ENCODE data around the gene RAB3A.

DNA sequence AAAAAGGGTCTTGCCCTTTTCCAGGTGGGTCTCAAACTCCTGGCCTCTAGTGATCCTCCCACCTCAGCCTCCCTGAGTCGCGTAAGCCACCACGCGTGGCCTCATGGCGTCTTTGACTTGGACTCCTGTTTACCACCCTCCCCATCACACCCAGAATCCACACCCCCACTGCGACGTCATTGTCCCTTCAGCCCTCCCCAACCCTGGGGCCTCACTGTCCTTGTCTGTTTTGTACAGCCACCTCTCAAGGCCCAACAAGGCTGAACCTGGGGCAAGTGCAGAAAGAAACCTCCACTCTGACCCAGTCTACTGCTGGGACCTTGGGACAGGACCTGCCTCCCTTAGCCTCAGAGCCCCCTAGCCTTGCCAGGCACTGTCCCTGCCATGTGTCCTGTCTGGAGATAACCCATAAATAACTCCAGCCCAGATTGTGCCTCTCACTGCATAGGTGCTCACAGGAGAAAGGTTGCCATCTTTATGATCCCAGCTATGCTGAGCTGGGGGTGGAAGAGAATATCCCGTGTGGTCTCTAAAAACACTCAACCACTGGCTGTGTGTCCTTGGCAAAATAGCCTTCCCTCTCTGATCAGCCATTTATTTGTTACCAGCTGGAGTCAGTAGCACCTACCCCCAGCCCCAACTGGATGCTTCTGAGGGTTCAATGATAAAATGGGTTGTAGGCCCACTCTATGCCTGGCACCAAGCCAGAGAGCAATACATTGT is 32.1 kb downstream of the RAB3A start:
- TF ChIP-seq TAF1 (IDR thresholded peaks at IDR 0.05; ENCODE audit: low read depth) (no peak), NFIC (IDR thresholded peaks at IDR 0.05) (peak; percentile 40), RAD21 (IDR thresholded peaks at IDR 0.05; ENCODE audit: low read depth) (no peak), YY1 (IDR thresholded peaks at IDR 0.05; ENCODE audit: low read depth) (no peak)
- TF ChIP-seq, protein P1, sequence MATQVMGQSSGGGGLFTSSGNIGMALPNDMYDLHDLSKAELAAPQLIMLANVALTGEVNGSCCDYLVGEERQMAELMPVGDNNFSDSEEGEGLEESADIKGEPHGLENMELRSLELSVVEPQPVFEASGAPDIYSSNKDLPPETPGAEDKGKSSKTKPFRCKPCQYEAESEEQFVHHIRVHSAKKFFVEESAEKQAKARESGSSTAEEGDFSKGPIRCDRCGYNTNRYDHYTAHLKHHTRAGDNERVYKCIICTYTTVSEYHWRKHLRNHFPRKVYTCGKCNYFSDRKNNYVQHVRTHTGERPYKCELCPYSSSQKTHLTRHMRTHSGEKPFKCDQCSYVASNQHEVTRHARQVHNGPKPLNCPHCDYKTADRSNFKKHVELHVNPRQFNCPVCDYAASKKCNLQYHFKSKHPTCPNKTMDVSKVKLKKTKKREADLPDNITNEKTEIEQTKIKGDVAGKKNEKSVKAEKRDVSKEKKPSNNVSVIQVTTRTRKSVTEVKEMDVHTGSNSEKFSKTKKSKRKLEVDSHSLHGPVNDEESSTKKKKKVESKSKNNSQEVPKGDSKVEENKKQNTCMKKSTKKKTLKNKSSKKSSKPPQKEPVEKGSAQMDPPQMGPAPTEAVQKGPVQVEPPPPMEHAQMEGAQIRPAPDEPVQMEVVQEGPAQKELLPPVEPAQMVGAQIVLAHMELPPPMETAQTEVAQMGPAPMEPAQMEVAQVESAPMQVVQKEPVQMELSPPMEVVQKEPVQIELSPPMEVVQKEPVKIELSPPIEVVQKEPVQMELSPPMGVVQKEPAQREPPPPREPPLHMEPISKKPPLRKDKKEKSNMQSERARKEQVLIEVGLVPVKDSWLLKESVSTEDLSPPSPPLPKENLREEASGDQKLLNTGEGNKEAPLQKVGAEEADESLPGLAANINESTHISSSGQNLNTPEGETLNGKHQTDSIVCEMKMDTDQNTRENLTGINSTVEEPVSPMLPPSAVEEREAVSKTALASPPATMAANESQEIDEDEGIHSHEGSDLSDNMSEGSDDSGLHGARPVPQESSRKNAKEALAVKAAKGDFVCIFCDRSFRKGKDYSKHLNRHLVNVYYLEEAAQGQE (IDR thresholded peaks at IDR 0.05; ENCODE audit: low read depth) = no peak

All from Ishikawa (cell line).